Smooth muscle cell (in vitro differentiated cells): ENCODE measurements around the gene P2RX4. TPM values are rescaled to one million over a fixed set of nuclear protein-coding genes. Genes with fewer than 3 reads are reported as not detected.

ENCODE experiments used
- DNase-seq: peaks from one replicate; lab custom pipeline; 2025; ENCODE audit not compliant: unreplicated experiment; lab: John Stamatoyannopoulos, UW
- H2AFZ ChIP-seq: fragments of 200-600 bp; sonication (generic); 2 replicates; pipeline ENCODE4 v1.6.0; 2016; ENCODE audit warnings: antibody characterized with exemption, low read depth, mild to moderate bottlenecking
- H3F3A ChIP-seq: fragments of 200-600 bp; sonication (generic); 2 replicates; pipeline ENCODE4 v1.6.0; 2017; ENCODE audit warnings: antibody characterized with exemption, low read depth
- H3K27ac ChIP-seq: fragments of 200-600 bp; sonication (generic); 2 replicates; pipeline ENCODE4 v1.5.1; 2016; ENCODE audit warnings: low read depth, mild to moderate bottlenecking
- H3K27me3 ChIP-seq: fragments of 200-600 bp; sonication (generic); 2 replicates; pipeline ENCODE4 v1.6.1; 2016; ENCODE audit warnings: low read depth, mild to moderate bottlenecking
- H3K36me3 ChIP-seq: fragments of 200-600 bp; sonication (generic); 2 replicates; pipeline ENCODE4 v1.5.1; 2016; ENCODE audit warnings: low read depth
- H3K4me1 ChIP-seq: fragments of 200-600 bp; sonication (generic); 2 replicates; pipeline ENCODE4 v1.5.1; 2016; ENCODE audit warnings: low read depth
- H3K4me2 ChIP-seq: fragments of 200-600 bp; sonication (generic); 2 replicates; pipeline ENCODE4 v1.6.0; 2016; ENCODE audit warnings: mild to moderate bottlenecking
- H3K4me3 ChIP-seq: fragments of 200-600 bp; sonication (generic); 2 replicates; pipeline ENCODE4 v1.5.1; 2016; ENCODE audit warnings: mild to moderate bottlenecking
- H3K79me2 ChIP-seq: fragments of 200-600 bp; sonication (generic); 2 replicates; pipeline ENCODE4 v1.6.0; 2016; ENCODE audit warnings: low read depth, mild to moderate bottlenecking
- H3K9ac ChIP-seq: fragments of 200-600 bp; sonication (generic); 2 replicates; pipeline ENCODE4 v1.6.0; 2016; ENCODE audit warnings: low read depth
- H3K9me3 ChIP-seq: fragments of 200-600 bp; sonication (generic); replicated peaks from 2 replicates; pipeline ENCODE4 v1.5.1; 2016; ENCODE audit warnings: low read depth
- H4K20me1 ChIP-seq: fragments of 200-600 bp; sonication (generic); 2 replicates; pipeline ENCODE4 v1.6.0; 2016; ENCODE audit warnings: low read depth
- WGBS: methylation state at CpG from one replicate; pipeline ENCODE4 v1.1.7; 2016; ENCODE audit warnings: low lambda C conversion rate; 5-methylcytosine and 5-hydroxymethylcytosine counted together
- polyA plus RNA-seq: library from polyadenylated mRNA; unstranded; fragments of >200 nt; fragmentation: Nextera tagmentation; extraction: Ambion mirVana; gene quantifications from 2 replicates; pipeline ENCODE4 v1.2.1, GENCODE V29; 2016
- total RNA-seq: library from RNA; depleted of rRNA; stranded (reverse); fragments of >200 nt; gene quantifications from 2 replicates; pipeline ENCODE4 v1.2.3, GENCODE V29; 2014
- TF ChIP-seq, protein P1 (sequence below): fragments of 200-600 bp; sonication (generic); IDR thresholded peaks from 2 replicates; pipeline ENCODE4 v1.5.1; 2017; ENCODE audit warnings: borderline replicate concordance, mild to moderate bottlenecking, antibody characterized with exemption; ENCODE audit not compliant: insufficient read depth, poor library complexity, severe bottlenecking

P2RX4 gene
- total and polyA plus RNA-seq, 2 experiments from 2014 or later = 20.6 to 32.2 TPM

- Histone ChIP-seq H3K9me3 (no peaks in the 10 kb centered on the region), H3K4me2 (peak overlapping the region; percentile 70), H3K4me3 (no peak overlapping the region), H4K20me1 (no peaks in the 10 kb centered on the region), H3K9ac (peak overlapping the region; percentile 81), H3K36me3 (no peaks in the 10 kb centered on the region), H2AFZ (no peak overlapping the region), H3K27ac (peak overlapping the region; percentile 96), H3K79me2 (no peaks in the 10 kb centered on the region), H3K4me1 (no peaks in the 10 kb centered on the region), H3K27me3 (no peaks in the 10 kb centered on the region), H3F3A (peaks cover 17% of the 10 kb centered on the region)
- no peak for DNase-seq
- WGBS = 30% methylated on average over 11 of the region's 11 CpGs
- TF ChIP-seq, protein P1, sequence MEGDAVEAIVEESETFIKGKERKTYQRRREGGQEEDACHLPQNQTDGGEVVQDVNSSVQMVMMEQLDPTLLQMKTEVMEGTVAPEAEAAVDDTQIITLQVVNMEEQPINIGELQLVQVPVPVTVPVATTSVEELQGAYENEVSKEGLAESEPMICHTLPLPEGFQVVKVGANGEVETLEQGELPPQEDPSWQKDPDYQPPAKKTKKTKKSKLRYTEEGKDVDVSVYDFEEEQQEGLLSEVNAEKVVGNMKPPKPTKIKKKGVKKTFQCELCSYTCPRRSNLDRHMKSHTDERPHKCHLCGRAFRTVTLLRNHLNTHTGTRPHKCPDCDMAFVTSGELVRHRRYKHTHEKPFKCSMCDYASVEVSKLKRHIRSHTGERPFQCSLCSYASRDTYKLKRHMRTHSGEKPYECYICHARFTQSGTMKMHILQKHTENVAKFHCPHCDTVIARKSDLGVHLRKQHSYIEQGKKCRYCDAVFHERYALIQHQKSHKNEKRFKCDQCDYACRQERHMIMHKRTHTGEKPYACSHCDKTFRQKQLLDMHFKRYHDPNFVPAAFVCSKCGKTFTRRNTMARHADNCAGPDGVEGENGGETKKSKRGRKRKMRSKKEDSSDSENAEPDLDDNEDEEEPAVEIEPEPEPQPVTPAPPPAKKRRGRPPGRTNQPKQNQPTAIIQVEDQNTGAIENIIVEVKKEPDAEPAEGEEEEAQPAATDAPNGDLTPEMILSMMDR = no peak
Observed at GRCh38 chr12:121214166-121214777, 4.3 kb downstream of the P2RX4 start.

DNA sequence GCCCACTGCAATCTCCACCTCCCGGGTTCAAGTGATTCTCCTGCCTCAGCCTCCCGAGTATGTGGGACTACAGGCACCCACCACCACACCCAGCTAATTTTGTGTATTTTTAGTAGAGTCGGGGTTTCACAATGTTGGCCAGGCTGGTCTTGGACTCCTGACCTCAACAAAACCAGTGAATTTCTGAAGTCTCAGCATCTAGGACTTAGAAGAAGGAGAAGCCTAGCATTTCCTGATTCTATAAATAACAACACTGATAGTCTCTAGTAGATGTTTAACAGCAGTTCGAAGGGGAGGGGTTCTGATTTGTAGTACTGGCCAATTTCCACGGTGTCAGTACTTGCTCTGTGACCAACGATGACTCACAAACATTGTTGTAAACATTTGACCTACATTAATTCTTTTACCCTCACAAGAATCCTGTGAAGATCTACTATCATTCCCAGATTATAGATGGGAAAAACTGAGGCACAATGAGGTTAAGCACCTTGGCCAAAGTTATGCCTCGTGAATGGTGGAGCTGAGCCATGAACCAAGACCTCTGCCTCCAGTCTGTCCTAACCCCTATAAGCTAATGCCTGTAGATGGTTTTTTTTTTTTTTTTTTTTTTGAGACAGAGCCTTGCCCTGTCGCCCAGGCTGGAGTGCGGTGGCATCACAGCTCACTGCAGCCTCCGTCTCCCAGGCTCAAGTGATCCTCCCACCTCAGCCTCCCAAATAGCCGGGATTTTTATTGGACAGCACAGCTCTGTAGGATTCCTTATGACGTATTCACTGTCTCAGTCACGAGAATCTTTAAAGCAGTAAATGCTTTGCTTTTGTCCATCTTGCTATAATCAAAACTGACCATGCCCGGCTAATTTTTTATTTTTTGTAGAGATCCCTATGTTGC is 5.2 kb downstream of the P2RX4 start:
- Histone ChIP-seq H3K9me3 (no peaks in the 10 kb centered on the region), H2AFZ (no peak overlapping the region), H3K4me2 (peak overlapping the region; percentile 70), H3K4me1 (no peaks in the 10 kb centered on the region), H3K9ac (peak overlapping the region; percentile 81), H4K20me1 (no peaks in the 10 kb centered on the region), H3K27me3 (no peaks in the 10 kb centered on the region), H3K4me3 (no peak overlapping the region), H3K79me2 (no peaks in the 10 kb centered on the region), H3K27ac (peak overlapping the region; percentile 96), H3K36me3 (no peaks in the 10 kb centered on the region), H3F3A (peaks cover 9% of the 10 kb centered on the region)
- TF ChIP-seq, protein P1 = no peak
- no peak for DNase-seq
- 52% methylated on average over 14 of the region's 14 CpGs for WGBS

GRCh38 chr12:121216102-121216501 is 6.2 kb downstream of the P2RX4 start:
- Histone ChIP-seq H3K79me2 (no peaks in the 10 kb centered on the region), H3K9ac (no peak overlapping the region), H3F3A (peaks cover 9% of the 10 kb centered on the region), H3K4me1 (no peaks in the 10 kb centered on the region), H3K27ac (peak overlapping the region; percentile 96), H3K4me3 (no peak overlapping the region), H4K20me1 (no peaks in the 10 kb centered on the region), H3K27me3 (no peaks in the 10 kb centered on the region), H3K36me3 (no peaks in the 10 kb centered on the region), H2AFZ (no peak overlapping the region), H3K9me3 (no peaks in the 10 kb centered on the region), H3K4me2 (no peak overlapping the region)
- TF ChIP-seq, protein P1 = no peak
- no peak for DNase-seq
- 96% methylated on average over 4 of the region's 4 CpGs for WGBS
